GM19025 (cell line): Measurements from ENCODE around the gene RPL22L1.
"Not testable (repeated sequence)": the region's sequence is repeated elsewhere in the genome, so short reads cannot be mapped to it uniquely, and the experiment has no call there.

Experiments
- ATAC-seq: cut with Tn5 transposase; IDR thresholded peaks from one replicate; pipeline ENCODE4 v1.9.1; 2021; ENCODE audit warnings: mild to moderate bottlenecking, low read depth, moderate library complexity; ENCODE audit not compliant: unreplicated experiment

The RPL22L1 gene

GRCh38 chr3:170836491-170836890 lies 33.5 kb downstream of the RPL22L1 start:
- ATAC-seq: no peak

- no peak for ATAC-seq
These were observed 34.7 kb downstream of the RPL22L1 start for GRCh38 chr3:170835336-170835735.

GRCh38 chr3:170830580-170830979 lies 39.4 kb downstream of the RPL22L1 start:
- no peak for ATAC-seq

GRCh38 chr3:170829546-170830272 lies 40.3 kb downstream of the RPL22L1 start:
- ATAC-seq: no peak

DNA sequence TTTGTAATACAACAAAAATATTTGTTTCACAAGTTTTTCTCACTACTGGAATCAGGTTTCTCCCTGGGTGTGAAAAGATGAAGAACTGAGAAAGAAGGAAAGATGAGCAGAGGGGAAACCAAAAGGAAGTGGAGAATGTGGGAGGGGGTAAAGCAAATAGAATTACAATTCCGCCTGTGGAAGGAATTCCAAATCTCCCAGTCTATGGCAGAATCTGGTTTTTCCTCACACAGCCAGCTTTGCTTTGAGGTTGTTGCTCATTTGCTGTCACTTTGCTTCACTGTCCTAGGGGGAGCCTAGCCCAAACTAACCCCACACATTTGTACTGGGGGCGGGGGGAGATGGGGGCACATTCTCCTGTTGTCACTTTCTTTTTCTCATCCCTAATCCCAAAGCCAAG lies 43.9 kb downstream of the RPL22L1 start:
- no peak for ATAC-seq

DNA sequence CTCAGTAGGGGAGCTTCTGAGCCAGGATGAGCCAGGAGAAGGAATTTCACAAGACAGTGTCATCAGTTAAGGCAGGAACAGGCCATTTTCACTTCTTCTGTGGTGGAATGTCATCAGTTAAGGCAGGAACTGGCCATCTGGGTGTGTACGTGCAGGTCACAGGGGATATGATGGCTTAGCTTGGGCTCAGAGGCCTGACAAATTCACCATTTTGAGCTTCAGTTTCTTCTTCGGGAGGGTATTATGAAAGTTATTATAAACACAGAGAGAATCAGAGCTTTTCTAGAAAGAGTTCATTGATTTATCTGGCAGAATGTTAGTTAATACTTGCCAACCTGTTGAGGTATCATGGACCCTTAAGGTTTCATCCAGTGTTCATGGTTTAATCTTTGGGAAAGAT lies 46.4 kb downstream of the RPL22L1 start:
- ATAC-seq: not testable (repeated sequence)

DNA sequence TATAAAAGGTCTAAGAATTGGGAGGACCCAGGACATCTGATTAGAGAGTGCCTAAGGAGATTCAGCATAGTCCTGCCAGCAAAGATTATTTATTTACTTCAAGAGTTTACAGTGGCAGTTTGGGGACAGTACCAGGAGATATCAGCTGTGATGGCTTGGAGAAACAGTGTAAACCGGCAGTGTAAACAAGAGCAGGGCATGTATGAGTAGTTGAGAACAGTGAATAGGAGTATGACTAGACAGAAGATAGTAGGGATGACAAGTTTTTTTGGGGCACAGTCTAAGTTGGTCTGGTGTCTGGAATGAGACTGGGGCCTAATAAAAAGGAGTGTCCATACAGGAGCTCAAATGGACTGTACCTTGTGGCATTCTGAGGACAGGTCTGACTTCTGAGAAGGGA lies 51.7 kb downstream of the RPL22L1 start:
- not testable (repeated sequence) for ATAC-seq

- not testable (repeated sequence) for ATAC-seq
These were observed 52.5 kb downstream of the RPL22L1 start for GRCh38 chr3:170817471-170817870.

DNA sequence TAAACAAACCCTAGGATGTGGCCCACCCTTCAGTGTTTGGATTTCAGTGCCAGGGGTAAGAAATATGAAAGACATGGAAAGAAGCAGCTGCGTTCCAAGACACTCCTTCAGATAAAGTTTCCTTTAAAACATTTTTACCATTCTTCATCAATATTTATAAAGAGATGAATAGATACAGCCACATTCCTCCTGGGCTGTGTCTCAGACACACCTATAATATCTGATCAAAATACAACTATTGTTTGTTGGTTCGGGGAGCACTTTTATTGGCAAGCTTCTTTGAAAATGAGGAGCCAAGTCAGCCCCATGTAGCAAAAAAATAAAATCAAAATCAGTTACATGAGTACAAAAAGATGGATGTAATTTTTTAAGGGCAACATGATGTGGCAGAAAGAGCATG lies 53.2 kb downstream of the RPL22L1 start:
- ATAC-seq: no peak

DNA sequence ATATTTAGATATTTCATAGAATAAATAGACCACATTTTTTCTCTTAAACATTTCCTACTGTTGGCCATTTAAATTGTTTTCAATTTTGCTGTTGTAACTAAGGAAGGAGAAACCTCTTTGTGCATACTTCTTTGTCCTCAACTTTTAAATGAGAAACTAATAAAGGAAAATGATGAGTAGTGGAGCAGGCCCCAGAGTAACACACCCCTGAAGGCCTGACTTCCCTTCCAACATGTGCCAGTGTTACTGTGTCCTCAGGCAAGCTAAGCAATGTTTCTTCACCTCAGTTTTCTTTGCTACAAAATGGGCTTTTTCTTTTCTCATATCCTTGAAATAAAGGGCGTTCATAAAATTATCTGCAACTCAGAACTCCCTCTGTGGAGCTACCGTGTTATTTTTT lies 53.7 kb downstream of the RPL22L1 start:
- no peak for ATAC-seq

GRCh38 chr3:170815936-170816335 lies 54.1 kb downstream of the RPL22L1 start:
- ATAC-seq: no peak

DNA sequence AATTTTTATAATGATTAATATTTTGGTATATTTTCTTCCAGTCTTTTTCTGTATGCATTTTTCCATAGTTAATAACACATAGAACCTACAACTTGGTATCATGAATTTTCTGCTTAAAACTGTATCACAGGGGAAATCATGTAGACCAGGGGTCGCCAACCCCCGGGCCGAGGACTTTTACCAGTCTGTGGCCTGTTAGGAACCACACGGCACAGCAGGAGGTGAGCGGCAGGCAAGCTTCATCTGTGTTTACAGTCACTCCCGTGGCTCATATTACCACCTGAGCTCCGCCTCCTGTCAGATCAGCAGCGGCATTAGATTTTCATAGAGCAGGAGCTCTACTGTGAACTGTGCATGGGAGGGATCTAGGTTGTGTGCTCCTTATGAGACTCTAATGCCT lies 54.7 kb downstream of the RPL22L1 start:
- no peak for ATAC-seq
